AG08396 (cell line): ENCODE measurements around the gene THAP8.

Experiments used
- DNase-seq: peaks from one replicate; pipeline ENCODE4 v3.0.0; 2012; ENCODE audit warnings: low spot score, mixed read lengths

Gene THAP8

GRCh38 chr19:36030264-36031148 is 23.6 kb downstream of the THAP8 start:
- DNase-seq = peak; percentile 62

DNA sequence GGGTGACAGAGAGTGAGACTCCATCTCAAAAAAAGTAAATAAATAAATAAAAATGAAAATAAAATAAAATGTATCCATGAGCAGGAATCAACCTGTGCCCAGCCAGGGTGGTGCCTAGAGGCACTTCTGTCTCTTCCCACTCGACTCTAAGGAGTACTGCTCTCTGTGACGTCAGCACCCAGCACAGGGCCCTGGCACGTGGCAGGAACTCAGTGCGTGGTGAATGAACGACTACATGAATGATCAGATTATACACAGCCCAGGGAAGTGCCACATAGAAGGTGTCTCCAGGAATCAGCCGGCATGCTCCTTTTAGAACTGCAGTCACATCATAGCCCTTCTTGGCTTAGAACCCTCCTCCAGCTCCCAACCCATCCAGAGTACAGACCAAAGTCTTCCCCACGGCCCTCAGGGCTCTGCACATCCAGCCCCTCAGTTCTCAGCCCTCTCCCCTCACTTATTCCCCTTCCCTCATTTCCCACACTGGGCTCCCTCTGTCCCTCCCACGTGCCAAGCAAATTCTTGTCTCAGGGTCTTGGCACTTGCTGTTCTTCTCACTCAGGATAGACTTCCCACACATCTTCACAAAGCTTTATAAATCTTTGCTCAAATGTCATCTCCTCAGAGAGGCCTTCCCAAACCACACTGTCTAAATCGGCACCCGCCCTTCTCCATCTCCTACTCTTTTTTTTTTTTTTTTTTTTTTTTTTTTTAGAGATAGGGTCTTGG is 25.6 kb downstream of the THAP8 start:
- no peak for DNase-seq

- DNase-seq = no peak
Observed at GRCh38 chr19:36027696-36028095, 26.4 kb downstream of the THAP8 start.

DNA sequence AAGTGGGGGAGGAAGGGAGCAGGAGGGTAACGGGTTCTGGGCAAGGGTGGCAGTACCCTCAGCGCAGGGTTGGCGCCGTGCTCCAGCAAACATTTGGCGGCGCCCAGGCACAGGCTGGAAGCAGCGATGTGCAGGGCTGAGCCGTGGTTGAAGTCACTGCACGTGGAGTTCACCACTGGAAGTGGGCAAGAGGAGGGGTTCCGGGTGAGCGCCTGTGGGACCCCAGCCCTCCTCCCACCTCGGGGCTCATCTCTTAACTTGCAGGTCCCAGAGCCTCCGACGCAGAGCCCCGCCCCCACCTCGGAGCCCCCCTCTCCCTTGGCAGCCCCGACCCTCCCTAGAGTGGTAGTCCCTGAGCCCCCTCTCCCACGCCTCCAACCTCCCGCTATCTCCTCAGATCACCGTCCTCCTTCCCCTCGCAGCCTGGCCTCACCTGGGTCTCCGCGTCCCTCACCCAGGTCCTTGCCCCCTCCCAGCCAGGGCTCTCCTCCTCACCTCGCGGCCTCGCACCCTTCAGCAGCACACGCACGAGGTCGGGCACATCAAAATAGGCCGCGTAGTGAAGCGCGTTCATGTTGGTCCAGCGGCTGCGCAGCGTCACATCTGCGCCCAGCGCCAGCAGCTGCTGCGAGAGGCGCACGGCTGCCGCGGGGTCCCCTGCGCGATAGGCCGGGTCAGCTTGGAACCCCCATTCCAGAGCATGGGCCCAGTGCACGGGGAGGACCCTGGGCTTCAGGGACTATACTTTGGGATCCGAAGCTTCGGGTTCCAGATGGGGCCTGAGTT is 27.8 kb downstream of the THAP8 start:
- no peak for DNase-seq

DNA sequence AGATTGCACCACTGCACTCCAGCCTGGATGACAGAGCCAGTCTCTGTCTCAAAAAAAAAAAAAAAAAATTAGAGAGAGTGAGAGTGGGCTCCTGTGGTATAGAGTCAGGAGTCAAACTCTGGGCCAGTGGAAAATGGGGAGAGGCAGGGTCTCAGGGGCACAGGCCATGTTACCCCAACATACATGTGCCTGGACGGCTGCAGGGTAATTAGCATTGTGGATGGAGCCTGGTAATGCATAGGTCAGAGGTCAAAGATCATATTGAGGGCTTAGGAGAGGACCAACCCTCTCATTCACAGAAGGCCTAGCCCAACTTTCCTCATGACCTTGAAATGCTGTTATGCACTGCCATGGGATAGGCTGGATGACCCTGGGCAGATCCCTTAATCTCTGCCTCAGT is 28.5 kb downstream of the THAP8 start:
- no peak for DNase-seq

- no peak for DNase-seq
Observed at GRCh38 chr19:36023432-36023831, 30.7 kb downstream of the THAP8 start.

GRCh38 chr19:36019061-36019670 is 34.9 kb downstream of the THAP8 start:
- no peak for DNase-seq

- peak; percentile 98 for DNase-seq
Observed at GRCh38 chr19:36014012-36014924, 39.8 kb downstream of the THAP8 start, which contains the start of gene ALKBH6. Gene ALKBH6, minus strand, starts transcription at chr19:36014213. Its CDS starts 816 bp downstream, at chr19:36013397.

- no peak for DNase-seq
Observed at GRCh38 chr19:36013280-36014011, 40.6 kb downstream of the THAP8 start.

- no peak for DNase-seq
Observed at GRCh38 chr19:36010402-36010801, 43.7 kb downstream of the THAP8 start.

- no peak for DNase-seq
Observed at GRCh38 chr19:36009633-36010379, 44.3 kb downstream of the THAP8 start.

GRCh38 chr19:36009220-36009619 is 44.9 kb downstream of the THAP8 start:
- DNase-seq = peak; percentile 90

DNA sequence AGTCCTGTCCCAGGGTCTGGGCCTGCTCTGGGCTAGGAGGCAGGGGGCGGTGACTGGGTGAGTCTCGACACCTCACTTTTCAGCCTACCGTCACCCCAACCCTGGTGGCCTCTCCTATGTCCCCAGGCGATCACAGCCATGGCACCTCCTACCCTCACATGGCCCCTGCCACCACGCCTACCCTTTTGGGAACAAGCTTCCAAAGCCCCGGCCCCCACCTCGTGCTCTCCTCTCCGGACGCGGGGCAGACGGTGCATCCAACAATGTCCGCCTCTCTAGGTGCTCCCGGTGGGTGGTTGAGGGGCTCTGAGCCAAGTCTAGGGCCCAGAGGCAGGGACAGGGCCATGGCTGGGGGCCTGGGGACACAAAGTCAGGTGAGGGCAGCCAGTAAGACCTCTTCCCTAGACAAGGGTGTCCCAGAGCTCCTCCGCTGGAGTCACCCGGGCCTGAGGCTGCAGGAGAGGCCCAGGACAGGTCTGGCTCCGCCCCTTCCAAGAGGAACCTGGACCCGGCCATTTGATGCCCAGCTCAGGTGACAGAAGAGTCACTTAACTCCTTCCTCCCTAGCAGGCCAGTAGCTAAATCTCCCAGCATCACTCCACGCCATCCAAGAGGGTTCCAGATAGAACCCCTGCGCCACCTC is 45.6 kb downstream of the THAP8 start, which contains the start of gene SYNE4:
Gene SYNE4 (minus strand): TSS at position 478 of the 643 bp plus-strand sequence. CDS start 132 bp downstream, at position 346.
- DNase-seq = no peak

DNA sequence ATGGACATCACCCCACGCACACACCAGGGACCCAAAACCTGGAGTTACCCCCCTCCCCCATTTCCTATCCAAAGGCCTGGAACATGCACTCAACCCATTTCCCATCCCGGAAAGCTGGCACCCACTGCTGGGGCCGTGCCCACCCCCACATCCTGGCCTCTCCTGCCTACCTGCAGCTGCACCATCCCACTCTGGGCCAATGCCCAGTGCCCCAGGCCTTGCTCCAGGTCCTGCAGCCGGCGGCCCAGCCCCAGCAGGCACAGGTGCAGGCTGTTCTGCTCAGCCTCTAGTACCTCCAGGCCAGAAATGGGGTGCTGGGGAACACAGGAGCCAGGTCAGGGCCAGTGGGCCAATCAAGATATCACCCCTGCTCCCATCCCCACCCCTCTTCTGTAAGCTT is 47.1 kb downstream of the THAP8 start:
- no peak for DNase-seq

- DNase-seq = no peak
Observed at GRCh38 chr19:36003284-36003683, 50.8 kb downstream of the THAP8 start.

- DNase-seq = no peak
Observed at GRCh38 chr19:36001605-36002004, 52.5 kb downstream of the THAP8 start.

- no peak for DNase-seq
Observed at GRCh38 chr19:35996777-35997176, 57.3 kb downstream of the THAP8 start.
